Measurements from ENCODE around the gene RBMXL3. TPM values are rescaled to one million over a fixed set of nuclear protein-coding genes. Genes with fewer than 3 reads are reported as not detected.

RBMXL3 gene
- total and polyA plus RNA-seq, 2 experiments from 2014 or later = not detected

- H3K36me3 ChIP-seq (replicated peaks; ENCODE audit: insufficient read depth, low read depth) = no peaks in the 10 kb centered on the region
- over 99% methylated on average over 61 of the region's 76 CpGs for WGBS (ENCODE audit: low lambda C conversion rate, missing lambda C conversion rate)
- H3K4me3 ChIP-seq = no peak overlapping the region
- peaks cover 87% of the 10 kb centered on the region for H3K79me2 ChIP-seq
- no peak for DNase-seq (ENCODE audit: low spot score)
- H4K20me1 ChIP-seq (ENCODE audit: insufficient read depth, poor library complexity, severe bottlenecking) = peaks cover 9% of the 10 kb centered on the region
- no peaks in the 10 kb centered on the region for H3K27me3 ChIP-seq
- H3K9me3 ChIP-seq (ENCODE audit: low read depth) = no peaks in the 10 kb centered on the region
- no peak overlapping the region for H3K27ac ChIP-seq
- no peaks in the 10 kb centered on the region for H3K4me1 ChIP-seq (ENCODE audit: insufficient read depth)
- H3K9me2 ChIP-seq (replicated peaks; ENCODE audit: insufficient read depth) = no peaks in the 10 kb centered on the region
- TF ChIP-seq EZH2phosphoT487 (IDR thresholded peaks at IDR 0.05; ENCODE audit: low read depth, severe bottlenecking, unreplicated experiment) (no peak), EZH2 (IDR thresholded peaks at IDR 0.05; ENCODE audit: borderline replicate concordance) (no peak), CTCF (IDR thresholded peaks at IDR 0.05; ENCODE audit: poor library complexity) (no peak)
- H2AFZ ChIP-seq = no peak overlapping the region
- no peak overlapping the region for H3K4me2 ChIP-seq
These were observed 731 bp downstream of the RBMXL3 start for GRCh38 chrX:115189646-115190635.

- peaks cover 87% of the 10 kb centered on the region for H3K79me2 ChIP-seq
- H3K4me1 ChIP-seq (ENCODE audit: insufficient read depth) = no peaks in the 10 kb centered on the region
- TF ChIP-seq EZH2phosphoT487 (IDR thresholded peaks at IDR 0.05; ENCODE audit: low read depth, severe bottlenecking, unreplicated experiment) (no peak), CTCF (IDR thresholded peaks at IDR 0.05; ENCODE audit: poor library complexity) (no peak), EZH2 (IDR thresholded peaks at IDR 0.05; ENCODE audit: borderline replicate concordance) (no peak)
- H3K9me2 ChIP-seq (replicated peaks; ENCODE audit: insufficient read depth) = no peaks in the 10 kb centered on the region
- H2AFZ ChIP-seq = no peak overlapping the region
- no peaks in the 10 kb centered on the region for H3K36me3 ChIP-seq (replicated peaks; ENCODE audit: insufficient read depth, low read depth)
- H3K9me3 ChIP-seq (ENCODE audit: low read depth) = no peaks in the 10 kb centered on the region
- H4K20me1 ChIP-seq (ENCODE audit: insufficient read depth, poor library complexity, severe bottlenecking) = peaks cover 9% of the 10 kb centered on the region
- H3K27me3 ChIP-seq = no peaks in the 10 kb centered on the region
- H3K4me3 ChIP-seq = no peak overlapping the region
- no peak overlapping the region for H3K4me2 ChIP-seq
- 96% methylated on average over 54 of the region's 64 CpGs for WGBS (ENCODE audit: low lambda C conversion rate, missing lambda C conversion rate)
- no peak for DNase-seq (ENCODE audit: low spot score)
- H3K27ac ChIP-seq = no peak overlapping the region
These were observed 1.7 kb downstream of the RBMXL3 start for GRCh38 chrX:115190636-115191489.

DNA sequence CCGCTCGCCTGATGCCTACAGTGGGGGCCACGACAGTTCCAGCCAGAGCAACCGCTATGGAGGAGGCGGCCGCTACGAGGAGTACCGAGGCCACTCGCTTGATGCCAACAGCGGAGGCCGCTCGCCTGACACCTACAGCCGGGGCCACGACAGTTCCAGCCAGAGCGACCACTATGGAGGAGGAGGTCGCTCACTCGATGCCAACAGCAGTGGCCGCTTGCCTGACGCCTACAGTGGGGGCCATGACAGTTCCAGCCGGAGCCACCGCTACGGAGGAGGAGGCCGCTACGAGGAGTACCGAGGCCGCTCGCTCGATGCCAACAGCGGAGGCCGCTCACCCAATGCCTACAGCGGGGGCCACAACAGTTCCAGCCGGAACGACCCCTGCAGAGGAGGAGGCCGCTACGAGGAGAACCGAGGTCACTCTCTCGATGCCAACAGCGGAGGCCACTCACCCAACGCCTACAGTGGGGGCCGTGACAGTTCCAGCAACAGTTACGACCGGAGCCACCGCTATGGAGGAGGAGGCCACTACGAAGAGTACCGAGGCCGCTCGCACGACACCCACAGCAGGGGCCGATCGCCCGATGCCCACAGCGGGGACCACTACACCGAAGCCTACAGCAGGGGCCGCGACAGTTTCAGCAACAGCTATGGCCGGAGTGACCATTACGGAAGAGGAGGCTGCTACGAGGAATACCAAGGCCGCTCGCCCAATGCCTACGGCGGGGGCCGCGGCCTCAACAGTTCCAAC, 2.5 kb downstream of the RBMXL3 start:
- Histone ChIP-seq H3K79me2 (peaks cover 91% of the 10 kb centered on the region), H3K27me3 (no peaks in the 10 kb centered on the region), H3K4me2 (no peak overlapping the region), H4K20me1 (ENCODE audit: insufficient read depth, poor library complexity, severe bottlenecking) (peaks cover 11% of the 10 kb centered on the region), H2AFZ (no peak overlapping the region), H3K27ac (no peak overlapping the region), H3K9me2 (replicated peaks; ENCODE audit: insufficient read depth) (no peaks in the 10 kb centered on the region), H3K36me3 (replicated peaks; ENCODE audit: insufficient read depth, low read depth) (no peaks in the 10 kb centered on the region), H3K9me3 (ENCODE audit: low read depth) (no peaks in the 10 kb centered on the region), H3K4me1 (ENCODE audit: insufficient read depth) (no peaks in the 10 kb centered on the region), H3K4me3 (no peak overlapping the region)
- 97% methylated on average over 55 of the region's 64 CpGs for WGBS (ENCODE audit: low lambda C conversion rate, missing lambda C conversion rate)
- TF ChIP-seq EZH2phosphoT487 (IDR thresholded peaks at IDR 0.05; ENCODE audit: low read depth, severe bottlenecking, unreplicated experiment) = no peak
- no peak for TF ChIP-seq CTCF (IDR thresholded peaks at IDR 0.05; ENCODE audit: poor library complexity)
- no peak for TF ChIP-seq EZH2 (IDR thresholded peaks at IDR 0.05; ENCODE audit: borderline replicate concordance)
- no peak for DNase-seq (ENCODE audit: low spot score)

All from hepatocyte (in vitro differentiated cells).